ENCODE measurements around the gene TNFSF10.

DNA sequence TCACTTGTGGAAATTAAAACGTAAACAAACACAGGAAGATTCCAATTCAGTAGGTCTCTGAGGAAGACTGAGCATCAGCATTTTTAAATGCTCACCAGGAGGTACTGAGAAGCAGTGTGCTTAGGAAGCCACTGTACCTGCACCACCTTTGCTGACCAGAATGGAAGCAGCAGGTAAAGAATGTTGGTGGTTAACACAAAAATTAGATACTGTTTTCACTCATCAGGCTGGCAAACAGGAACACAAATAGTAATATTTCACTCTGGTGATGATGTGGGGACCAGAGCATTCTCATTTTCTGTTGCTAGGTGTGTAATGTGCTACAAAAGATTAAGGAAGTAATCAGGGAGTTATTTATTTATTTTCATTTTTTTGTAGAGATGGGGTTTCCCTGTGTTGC, 45.1 kb downstream of the TNFSF10 start:
- TF ChIP-seq, protein P1, sequence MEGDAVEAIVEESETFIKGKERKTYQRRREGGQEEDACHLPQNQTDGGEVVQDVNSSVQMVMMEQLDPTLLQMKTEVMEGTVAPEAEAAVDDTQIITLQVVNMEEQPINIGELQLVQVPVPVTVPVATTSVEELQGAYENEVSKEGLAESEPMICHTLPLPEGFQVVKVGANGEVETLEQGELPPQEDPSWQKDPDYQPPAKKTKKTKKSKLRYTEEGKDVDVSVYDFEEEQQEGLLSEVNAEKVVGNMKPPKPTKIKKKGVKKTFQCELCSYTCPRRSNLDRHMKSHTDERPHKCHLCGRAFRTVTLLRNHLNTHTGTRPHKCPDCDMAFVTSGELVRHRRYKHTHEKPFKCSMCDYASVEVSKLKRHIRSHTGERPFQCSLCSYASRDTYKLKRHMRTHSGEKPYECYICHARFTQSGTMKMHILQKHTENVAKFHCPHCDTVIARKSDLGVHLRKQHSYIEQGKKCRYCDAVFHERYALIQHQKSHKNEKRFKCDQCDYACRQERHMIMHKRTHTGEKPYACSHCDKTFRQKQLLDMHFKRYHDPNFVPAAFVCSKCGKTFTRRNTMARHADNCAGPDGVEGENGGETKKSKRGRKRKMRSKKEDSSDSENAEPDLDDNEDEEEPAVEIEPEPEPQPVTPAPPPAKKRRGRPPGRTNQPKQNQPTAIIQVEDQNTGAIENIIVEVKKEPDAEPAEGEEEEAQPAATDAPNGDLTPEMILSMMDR (IDR thresholded peaks at IDR 0.05; ENCODE audit: poor library complexity, severe bottlenecking), result no peak
- TF ChIP-seq TAF1 (IDR thresholded peaks at IDR 0.05; ENCODE audit: low read depth), result no peak
- no peak for TF ChIP-seq RAD21 (conservative IDR thresholded peaks at IDR 0.05)
- no peak for TF ChIP-seq POLR2AphosphoS5 (IDR thresholded peaks at IDR 0.05)
- TF ChIP-seq, protein P2, sequence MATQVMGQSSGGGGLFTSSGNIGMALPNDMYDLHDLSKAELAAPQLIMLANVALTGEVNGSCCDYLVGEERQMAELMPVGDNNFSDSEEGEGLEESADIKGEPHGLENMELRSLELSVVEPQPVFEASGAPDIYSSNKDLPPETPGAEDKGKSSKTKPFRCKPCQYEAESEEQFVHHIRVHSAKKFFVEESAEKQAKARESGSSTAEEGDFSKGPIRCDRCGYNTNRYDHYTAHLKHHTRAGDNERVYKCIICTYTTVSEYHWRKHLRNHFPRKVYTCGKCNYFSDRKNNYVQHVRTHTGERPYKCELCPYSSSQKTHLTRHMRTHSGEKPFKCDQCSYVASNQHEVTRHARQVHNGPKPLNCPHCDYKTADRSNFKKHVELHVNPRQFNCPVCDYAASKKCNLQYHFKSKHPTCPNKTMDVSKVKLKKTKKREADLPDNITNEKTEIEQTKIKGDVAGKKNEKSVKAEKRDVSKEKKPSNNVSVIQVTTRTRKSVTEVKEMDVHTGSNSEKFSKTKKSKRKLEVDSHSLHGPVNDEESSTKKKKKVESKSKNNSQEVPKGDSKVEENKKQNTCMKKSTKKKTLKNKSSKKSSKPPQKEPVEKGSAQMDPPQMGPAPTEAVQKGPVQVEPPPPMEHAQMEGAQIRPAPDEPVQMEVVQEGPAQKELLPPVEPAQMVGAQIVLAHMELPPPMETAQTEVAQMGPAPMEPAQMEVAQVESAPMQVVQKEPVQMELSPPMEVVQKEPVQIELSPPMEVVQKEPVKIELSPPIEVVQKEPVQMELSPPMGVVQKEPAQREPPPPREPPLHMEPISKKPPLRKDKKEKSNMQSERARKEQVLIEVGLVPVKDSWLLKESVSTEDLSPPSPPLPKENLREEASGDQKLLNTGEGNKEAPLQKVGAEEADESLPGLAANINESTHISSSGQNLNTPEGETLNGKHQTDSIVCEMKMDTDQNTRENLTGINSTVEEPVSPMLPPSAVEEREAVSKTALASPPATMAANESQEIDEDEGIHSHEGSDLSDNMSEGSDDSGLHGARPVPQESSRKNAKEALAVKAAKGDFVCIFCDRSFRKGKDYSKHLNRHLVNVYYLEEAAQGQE (IDR thresholded peaks at IDR 0.05; ENCODE audit: borderline replicate concordance), result no peak
- no peak for TF ChIP-seq EZH2 (IDR thresholded peaks at IDR 0.05; ENCODE audit: borderline replicate concordance, insufficient read depth, low read length, poor library complexity, severe bottlenecking)

All from neural cell (in vitro differentiated cells).